K562 (cell line): ENCODE measurements around the gene KDELR3. TPM values are rescaled to one million over a fixed set of nuclear protein-coding genes. Genes with fewer than 3 reads are reported as not detected.

Source experiments
- ATAC-seq: fragments of 200-7000 bp; cut with Tn5 transposase; 3 replicates; pipeline ENCODE4 v1.9.1; 2020; ENCODE audit warnings: moderate library complexity
- BruUV-seq: library from RNA; stranded (reverse); fragments of 400-500 nt; replicated peaks from 2 replicates; lab custom pipeline; 2021; lab: Mats Ljungman, UMichigan
- CTCF ChIA-PET: fragments of 300-600 bp; formaldehyde crosslinking; extraction: SDS; loops from one replicate; lab custom pipeline; 2021; ENCODE audit warnings: low intra/inter-chr PET ratio; lab: Yijun Ruan, JAX
- POLR2A ChIA-PET: fragments of 300-600, 350-650 bp; sonication (Branson Sonifier 250); formaldehyde crosslinking; extraction: SDS; loops from one replicate; lab custom pipeline; 2021; ENCODE audit warnings: antibody characterized with exemption, inconsistent platforms; lab: Yijun Ruan, JAX
- DNase-seq, 4 experiments: peaks; one replicate each; pipeline versions ENCODE4 v3.0.0 to v3.0.0-alpha.2; 2011 to 2018; ENCODE audit warnings: low spot score in 3 of 4, mixed read lengths in 3 of 4; ENCODE audit errors: extremely low read depth in 1 of 4
- FAIRE-seq: peaks from 2 replicates; lab custom pipeline; 2011; peaks lifted over from hg19 to GRCh38; lab: Jason Lieb, UNC
- H2AFZ ChIP-seq: 2 replicates; pipeline ENCODE4 v1.6.0; 2011; ENCODE audit warnings: low read depth, low read length, control low read depth, inconsistent platforms
- H3K27ac ChIP-seq: fragments of 200-600 bp; 3 replicates; pipeline ENCODE4 v1.8.0; 2011; ENCODE audit warnings: low read depth, mild to moderate bottlenecking, control low read depth, inconsistent platforms, low read length, moderate library complexity, mixed read lengths; ENCODE audit errors: extremely low read depth
- H3K27me3 ChIP-seq, 2 experiments: fragments of 300-600 bp in 1 of 2; 2 replicates in 1 of 2; 3 replicates in 1 of 2; pipeline versions ENCODE4 v1.6.0 to v1.8.0; 2011; ENCODE audit warnings: inconsistent platforms in 2 of 2, low read length in 2 of 2, mild to moderate bottlenecking in 1 of 2, mixed read lengths in 1 of 2, moderate library complexity in 1 of 2; ENCODE audit not compliant: control insufficient read depth in 2 of 2, insufficient read depth in 2 of 2
- H3K36me3 ChIP-seq: fragments of 300-600 bp; 3 replicates; pipeline ENCODE4 v1.8.0; 2011; ENCODE audit warnings: mild to moderate bottlenecking, low read length, inconsistent platforms; ENCODE audit not compliant: control insufficient read depth, insufficient read depth
- H3K4me1 ChIP-seq, 2 experiments: fragments of 200-600 bp in 1 of 2; replicated peaks in 1 of 2; 2 replicates in 1 of 2; 3 replicates in 1 of 2; pipeline versions ENCODE4 v1.5.1 to v1.8.0; 2011; ENCODE audit warnings: inconsistent platforms in 2 of 2, low read length in 2 of 2, mild to moderate bottlenecking in 1 of 2, mixed read lengths in 1 of 2, moderate library complexity in 1 of 2; ENCODE audit not compliant: control insufficient read depth in 2 of 2, insufficient read depth in 2 of 2
- H3K4me2 ChIP-seq: 2 replicates; pipeline ENCODE4 v1.6.1; 2011; ENCODE audit warnings: low read length, control low read depth, inconsistent platforms, mixed read lengths; ENCODE audit not compliant: insufficient read depth
- H3K4me3 ChIP-seq: fragments of 200-600 bp; sonication (generic), shearing (Covaris generic); 2 replicates; pipeline ENCODE4 v1.5.1; 2016; ENCODE audit warnings: control low read depth, inconsistent platforms
- H3K79me2 ChIP-seq: fragments of 200-600 bp; 3 replicates; pipeline ENCODE4 v1.8.0; 2011; ENCODE audit warnings: low read length, inconsistent platforms; ENCODE audit not compliant: control insufficient read depth, insufficient read depth
- H3K9ac ChIP-seq, 2 experiments: 2 replicates each; pipeline versions ENCODE4 v1.6.0 to v1.6.1; 2011; ENCODE audit warnings: low read depth in 2 of 2, low read length in 2 of 2, control low read depth in 1 of 2, inconsistent platforms in 1 of 2, mild to moderate bottlenecking in 1 of 2, mixed read lengths in 1 of 2; ENCODE audit not compliant: insufficient read depth in 1 of 2
- H3K9me1 ChIP-seq: one replicate; pipeline ENCODE4 v1.6.0; 2011; ENCODE audit warnings: inconsistent platforms, mild to moderate bottlenecking, low read length, moderate library complexity; ENCODE audit not compliant: control insufficient read depth, insufficient read depth
- H3K9me3 ChIP-seq: replicated peaks from 2 replicates; pipeline ENCODE4 v1.5.1; 2011; ENCODE audit warnings: low read depth, low read length, inconsistent platforms; ENCODE audit not compliant: control insufficient read depth, insufficient read depth
- H4K20me1 ChIP-seq: replicated peaks from 2 replicates; pipeline ENCODE4 v1.6.1; 2011; ENCODE audit warnings: low read length, inconsistent platforms, mixed read lengths; ENCODE audit not compliant: control insufficient read depth, insufficient read depth
- CXXC5 ChIP-seq: fragments of 250-450 bp; sonication (Bioruptor Pico); IDR thresholded peaks from 2 replicates; pipeline ENCODE4 v1.8.0; 2022; ENCODE audit warnings: inconsistent platforms, mild to moderate bottlenecking, moderate library complexity
- DMBX1 ChIP-seq: fragments of 250-450 bp; sonication (Bioruptor Pico); IDR thresholded peaks from 2 replicates; pipeline ENCODE4 v1.8.0; 2022; ENCODE audit warnings: inconsistent platforms, mild to moderate bottlenecking, moderate library complexity, borderline replicate concordance
- E2F1 ChIP-seq: sonication (generic); formaldehyde crosslinking; IDR thresholded peaks from 2 replicates; pipeline ENCODE4 v1.8.1; 2023; ENCODE audit warnings: mild to moderate bottlenecking, missing genetic modification reagents, moderate library complexity
- ELF4 ChIP-seq: fragments of 450-650 bp; formaldehyde crosslinking; IDR thresholded peaks from 2 replicates; pipeline ENCODE4 v1.4.0; 2022; ENCODE audit warnings: missing genetic modification characterization
- GATAD2A ChIP-seq: fragments of 450-650 bp; IDR thresholded peaks from 2 replicates; pipeline ENCODE4 v1.6.1; 2017
- MEF2D ChIP-seq: conservative IDR thresholded peaks from 2 replicates; pipeline ENCODE4 v1.6.1; 2016; ENCODE audit warnings: low read depth, missing genetic modification characterization, missing compliant biosample characterization
- POLR2G ChIP-seq: fragments of 200-400 bp; formaldehyde crosslinking; IDR thresholded peaks from 2 replicates; pipeline ENCODE4 v1.6.1; 2017; ENCODE audit warnings: low read depth, mild to moderate bottlenecking, antibody characterized with exemption, low read length, moderate library complexity
- PURB ChIP-seq: sonication (generic); formaldehyde crosslinking; IDR thresholded peaks from 2 replicates; pipeline ENCODE4 v1.9.0; 2021; ENCODE audit warnings: low read depth, mild to moderate bottlenecking, missing genetic modification reagents
- RAD51 ChIP-seq: fragments of 450-650 bp; IDR thresholded peaks from 2 replicates; pipeline ENCODE4 v1.7.1; 2016; ENCODE audit warnings: low read depth, mild to moderate bottlenecking, borderline replicate concordance
- USF1 ChIP-seq: sonication (generic); formaldehyde crosslinking; IDR thresholded peaks from 2 replicates; pipeline ENCODE4 v1.9.0; 2022; ENCODE audit warnings: mild to moderate bottlenecking, missing genetic modification reagents
- ZBTB1 ChIP-seq: sonication (generic); formaldehyde crosslinking; IDR thresholded peaks from 2 replicates; pipeline ENCODE4 v1.8.1; 2023; ENCODE audit warnings: missing genetic modification reagents, low read depth, mild to moderate bottlenecking, borderline replicate concordance
- ZFP36 ChIP-seq: fragments of 150-350 bp; IDR thresholded peaks from 2 replicates; pipeline ENCODE4 v1.6.1; 2018; ENCODE audit warnings: low read length, low read depth; ENCODE audit not compliant: partially characterized antibody
- ZNF436 ChIP-seq: fragments of 250-450, 450-650 bp; sonication (Bioruptor Pico); formaldehyde crosslinking; IDR thresholded peaks from 2 replicates; pipeline ENCODE4 v1.7.0; 2020; ENCODE audit warnings: mild to moderate bottlenecking
- WGBS: fragments of 100-300 bp; shearing (Covaris generic); methylation state at CpG from one replicate; pipeline ENCODE4 v1.1.6; 2016; ENCODE audit warnings: low coverage, mixed read lengths; ENCODE audit not compliant: insufficient coverage; ENCODE audit errors: missing lambda C conversion rate; 5-methylcytosine and 5-hydroxymethylcytosine counted together
- in situ Hi-C: fragments of 300-500 bp; cut with MboI; formaldehyde crosslinking; loops from 4 replicates; pipeline ENCODE4 v1.15.0; 2018; ENCODE audit warnings: inconsistent platforms, mixed read lengths
- intact Hi-C: fragments of 100-400 bp; cut with micrococcal nuclease; formaldehyde crosslinking; loops from 2 replicates; pipeline ENCODE4 v1.14.2; 2022
- polyA plus RNA-seq, 8 experiments: library from polyadenylated mRNA; depleted of rRNA in 4 of 8; stranded (reverse) in 5 of 8; unstranded in 3 of 8; fragments of >200 nt; fragmentation: Nextera tagmentation in 2 of 8; fragmentation: Illumina TruSeq in 1 of 8; extraction: Ambion mirVana in 2 of 8; extraction: Trizol in 1 of 8; gene quantifications; 2 replicates each; pipeline versions ENCODE4 v1.2.1 to v1.2.3, GENCODE V29; 2011 to 2014; ENCODE audit warnings: inconsistent platforms in 1 of 8, missing spikeins in 1 of 8
- total RNA-seq, 7 experiments: library from RNA; depleted of rRNA in 6 of 7; stranded (reverse); fragments of >200 nt in 6 of 7; fragmentation: Illumina TruSeq in 2 of 7; extraction: Trizol in 2 of 7; gene quantifications; 2 replicates each; pipeline versions ENCODE4 v1.2.1 to v1.2.3, GENCODE V29; 2011 to 2021; ENCODE audit warnings: low replicate concordance in 1 of 7
- TF ChIP-seq, protein P1 (sequence below): fragments of 450-650 bp; IDR thresholded peaks from 2 replicates; pipeline ENCODE4 v1.7.1; 2018; ENCODE audit warnings: mild to moderate bottlenecking, low read depth; ENCODE audit not compliant: partially characterized antibody
- TF ChIP-seq, protein P2 (sequence below): fragments of 450-650 bp; formaldehyde crosslinking; IDR thresholded peaks from 2 replicates; pipeline ENCODE4 v1.4.0; 2022; ENCODE audit warnings: mild to moderate bottlenecking, moderate library complexity

Gene KDELR3
- total and polyA plus RNA-seq, 9 of the 15 experiments (the other 6 are each of a cell fraction or from before 2014, with no cell fraction given) = 7.1 to 44.8 (median 9.6) TPM

DNA sequence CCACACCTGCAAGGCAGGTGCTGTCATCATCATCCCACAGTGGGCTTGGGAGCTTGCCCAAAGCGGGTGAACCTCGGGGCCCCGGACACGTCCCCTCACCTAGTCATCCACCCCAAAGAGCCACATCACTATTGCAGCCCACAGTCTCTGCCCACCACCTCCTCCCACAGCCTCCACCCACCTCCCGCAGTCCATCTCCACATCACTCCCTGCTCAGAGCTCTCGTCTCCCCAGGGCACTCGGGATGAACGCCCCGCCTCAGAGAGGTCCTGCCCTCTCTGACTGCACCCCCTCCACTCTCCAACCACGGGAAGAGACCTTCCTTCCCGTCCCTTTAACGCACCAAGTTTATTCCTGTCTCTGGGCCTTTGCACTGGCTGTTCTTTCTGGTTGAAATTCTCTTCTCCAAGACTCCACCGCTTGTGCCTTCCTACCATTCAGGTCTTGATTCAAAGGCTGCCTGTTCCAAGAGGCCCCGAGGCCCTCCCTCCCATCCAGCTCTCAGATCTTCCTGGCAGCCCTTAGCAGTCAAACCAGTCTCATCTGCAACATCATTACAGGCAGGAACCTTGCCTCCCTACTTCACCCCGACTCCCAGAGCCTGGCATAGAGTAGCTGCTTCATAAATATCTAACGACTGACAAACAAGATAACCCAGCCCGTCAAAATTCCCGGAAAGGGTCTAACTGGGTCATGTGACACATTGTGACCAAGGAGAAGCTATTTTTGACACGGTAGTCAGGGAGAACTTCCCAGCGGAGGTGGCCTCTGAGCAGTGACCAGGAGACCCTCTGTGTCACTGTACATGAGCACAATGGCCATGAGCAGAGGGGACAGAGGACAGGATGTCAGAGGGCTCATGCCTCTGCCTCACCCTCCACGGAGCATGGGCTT is 24.0 kb upstream of the KDELR3 start:
- H3K4me1 ChIP-seq = peaks cover 7 to 31% of the 10 kb centered on the region in 2 experiments; a peak in 3 of 5 replicates
- no peak overlapping the region for H3K27ac ChIP-seq
- intact Hi-C loops (no loop called here), in situ Hi-C loops (no loop called here)
- H3K9me1 ChIP-seq = no peaks in the 10 kb centered on the region
- CTCF ChIA-PET = no interaction called here
- BruUV-seq = no TSS peak
- FAIRE-seq (no peak), DNase-seq (peak in 1 of 4 experiments; percentile 37), ATAC-seq (no peak; the same call in none of the 3 replicates)
- no peaks in the 10 kb centered on the region for H3K79me2 ChIP-seq
- peak overlapping the region in 1 of 2 experiments; percentile 43; a peak in 1 of 4 replicates for H3K9ac ChIP-seq
- no peaks in the 10 kb centered on the region for H3K36me3 ChIP-seq
- H3K9me3 ChIP-seq = no peaks in the 10 kb centered on the region
- WGBS = 11% methylated on average over 19 of the region's 21 CpGs
- peak overlapping the region; percentile 18; the same call in 1 of the 2 replicates for H3K4me2 ChIP-seq
- H3K27me3 ChIP-seq = peaks cover 0 to 14% of the 10 kb centered on the region in 2 experiments; a peak in 3 of 5 replicates
- POLR2A ChIA-PET = interaction anchor here (0.6 to 0.8 kb wide), 3 partner anchors 8 to 377 kb away, joined by 3 read pairs; no protein-coding TSS in a partner anchor
- no peak overlapping the region for H2AFZ ChIP-seq
- H4K20me1 ChIP-seq = 0 out of 2 replicates have a peak, but pooled peaks cover 4% of the 10 kb centered on the region
- no peak overlapping the region for H3K4me3 ChIP-seq
- no peak for TF ChIP-seq DMBX1 (CRISPR knock-in tag)
- TF ChIP-seq, protein P1, sequence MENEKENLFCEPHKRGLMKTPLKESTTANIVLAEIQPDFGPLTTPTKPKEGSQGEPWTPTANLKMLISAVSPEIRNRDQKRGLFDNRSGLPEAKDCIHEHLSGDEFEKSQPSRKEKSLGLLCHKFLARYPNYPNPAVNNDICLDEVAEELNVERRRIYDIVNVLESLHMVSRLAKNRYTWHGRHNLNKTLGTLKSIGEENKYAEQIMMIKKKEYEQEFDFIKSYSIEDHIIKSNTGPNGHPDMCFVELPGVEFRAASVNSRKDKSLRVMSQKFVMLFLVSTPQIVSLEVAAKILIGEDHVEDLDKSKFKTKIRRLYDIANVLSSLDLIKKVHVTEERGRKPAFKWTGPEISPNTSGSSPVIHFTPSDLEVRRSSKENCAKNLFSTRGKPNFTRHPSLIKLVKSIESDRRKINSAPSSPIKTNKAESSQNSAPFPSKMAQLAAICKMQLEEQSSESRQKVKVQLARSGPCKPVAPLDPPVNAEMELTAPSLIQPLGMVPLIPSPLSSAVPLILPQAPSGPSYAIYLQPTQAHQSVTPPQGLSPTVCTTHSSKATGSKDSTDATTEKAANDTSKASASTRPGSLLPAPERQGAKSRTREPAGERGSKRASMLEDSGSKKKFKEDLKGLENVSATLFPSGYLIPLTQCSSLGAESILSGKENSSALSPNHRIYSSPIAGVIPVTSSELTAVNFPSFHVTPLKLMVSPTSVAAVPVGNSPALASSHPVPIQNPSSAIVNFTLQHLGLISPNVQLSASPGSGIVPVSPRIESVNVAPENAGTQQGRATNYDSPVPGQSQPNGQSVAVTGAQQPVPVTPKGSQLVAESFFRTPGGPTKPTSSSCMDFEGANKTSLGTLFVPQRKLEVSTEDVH = no peak
- no peak for TF ChIP-seq ZBTB1 (CRISPR knock-in tag)
- TF ChIP-seq PURB (CRISPR knock-in tag) = no peak
- peak; percentile 77; the same call in 1 of the 2 replicates for TF ChIP-seq ZNF436 (CRISPR knock-in tag)
- TF ChIP-seq CXXC5 (CRISPR knock-in tag) = peak; percentile 28; the same call in 1 of the 2 replicates
- TF ChIP-seq ELF4 (CRISPR knock-in tag) = no peak
- peak; percentile 49; the same call in 1 of the 2 replicates for TF ChIP-seq MEF2D (tag)
- TF ChIP-seq, protein P2, sequence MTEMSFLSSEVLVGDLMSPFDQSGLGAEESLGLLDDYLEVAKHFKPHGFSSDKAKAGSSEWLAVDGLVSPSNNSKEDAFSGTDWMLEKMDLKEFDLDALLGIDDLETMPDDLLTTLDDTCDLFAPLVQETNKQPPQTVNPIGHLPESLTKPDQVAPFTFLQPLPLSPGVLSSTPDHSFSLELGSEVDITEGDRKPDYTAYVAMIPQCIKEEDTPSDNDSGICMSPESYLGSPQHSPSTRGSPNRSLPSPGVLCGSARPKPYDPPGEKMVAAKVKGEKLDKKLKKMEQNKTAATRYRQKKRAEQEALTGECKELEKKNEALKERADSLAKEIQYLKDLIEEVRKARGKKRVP (CRISPR knock-in tag) = no peak
- TF ChIP-seq E2F1 (CRISPR knock-in tag) = no peak
- TF ChIP-seq POLR2G = no peak
- TF ChIP-seq ZFP36 = peak; percentile 98
- peak; percentile 75 for TF ChIP-seq RAD51
- TF ChIP-seq GATAD2A = no peak
- peak; percentile 68 for TF ChIP-seq USF1 (CRISPR knock-in tag)
